RPMI7951 (cell line): ENCODE measurements around the gene SATB2. TPM values are rescaled to one million over a fixed set of nuclear protein-coding genes. Genes with fewer than 3 reads are reported as not detected.
A peak's percentile ranks its signal among the peaks of the same experiment; 100 is the strongest.

Experiments
- DNase-seq: peaks from one replicate; pipeline ENCODE4 v3.0.0-alpha.2; 2012; ENCODE audit warnings: low read depth
- total RNA-seq: library from RNA; depleted of rRNA; stranded (reverse); fragments of >200 nt; shearing (Covaris generic); gene quantifications from 2 replicates; pipeline ENCODE4 v1.2.3, GENCODE V29; 2014

The SATB2 gene
- total RNA-seq, 1 experiment from 2014 or later: 11.8 TPM

GRCh38 chr2:199452260-199452990 is 5.3 kb downstream of the SATB2 start:
- no peak for DNase-seq

- DNase-seq: no peak
These were observed 7.8 kb downstream of the SATB2 start for GRCh38 chr2:199449956-199450355.

GRCh38 chr2:199449455-199449854 is 8.3 kb downstream of the SATB2 start:
- DNase-seq: no peak

GRCh38 chr2:199446996-199447576 is 10.7 kb downstream of the SATB2 start:
- DNase-seq: no peak

DNA sequence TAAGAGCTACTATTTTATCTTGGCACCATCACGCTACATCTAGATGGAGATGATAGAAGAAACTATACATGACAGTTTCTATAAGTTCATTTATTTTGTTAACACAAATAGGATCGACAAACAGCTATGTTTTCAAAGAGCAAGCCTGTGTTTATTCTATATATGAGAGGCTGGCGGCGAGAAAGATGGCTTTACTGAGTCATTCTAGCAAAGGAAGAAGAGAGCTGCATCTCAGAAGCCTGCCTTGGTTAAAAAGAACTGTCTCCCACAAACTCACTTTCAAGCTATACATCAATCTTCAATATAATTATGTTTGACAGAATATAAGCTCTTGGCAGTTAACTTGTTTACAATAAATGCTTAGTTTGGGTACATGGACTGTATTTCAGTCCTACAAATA is 13.0 kb downstream of the SATB2 start:
- DNase-seq: no peak

- peak; percentile 53 for DNase-seq
These were observed 14.1 kb downstream of the SATB2 start for GRCh38 chr2:199443589-199444130.

DNA sequence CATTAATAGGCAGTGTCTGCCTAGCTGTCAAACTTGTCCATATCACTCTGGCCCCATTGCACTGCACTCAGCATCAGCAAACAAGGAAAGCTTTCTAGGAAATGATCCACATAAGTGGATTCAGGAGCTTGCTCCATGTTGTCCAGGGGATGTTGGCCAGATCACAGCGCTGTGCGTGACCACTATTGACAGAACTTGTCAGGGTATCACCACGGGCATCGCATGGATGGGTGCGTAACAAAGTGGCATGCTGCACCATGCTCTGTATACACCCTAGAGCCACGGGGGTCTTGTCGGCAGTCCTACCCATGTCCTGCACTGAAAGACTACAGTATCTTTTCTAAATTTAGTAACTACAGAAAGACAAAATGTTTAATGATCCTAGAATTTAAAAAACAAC is 15.6 kb downstream of the SATB2 start:
- no peak for DNase-seq

- peak; percentile 93 for DNase-seq
These were observed 16.0 kb downstream of the SATB2 start for GRCh38 chr2:199441759-199442158.

GRCh38 chr2:199440118-199440517 is 17.6 kb downstream of the SATB2 start:
- peak; percentile 44 for DNase-seq

DNA sequence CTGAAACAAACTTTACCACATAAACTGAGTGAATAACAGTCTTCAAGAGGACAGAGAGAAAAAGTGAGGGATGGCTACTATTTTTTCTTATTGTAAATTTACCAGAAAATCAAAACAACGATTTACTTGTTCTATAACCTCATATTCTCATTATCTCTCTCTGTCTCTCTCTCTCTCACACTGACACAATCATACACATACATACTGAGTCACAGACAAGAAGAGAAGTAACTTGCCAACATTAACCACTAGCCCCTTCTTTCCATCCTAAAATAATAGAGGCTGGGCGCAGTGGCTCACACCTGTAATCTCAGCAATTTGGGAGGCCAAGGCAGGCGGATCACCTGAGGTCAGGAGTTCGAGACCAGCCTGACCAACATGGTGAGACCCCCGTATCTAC is 18.2 kb downstream of the SATB2 start:
- DNase-seq: no peak

DNA sequence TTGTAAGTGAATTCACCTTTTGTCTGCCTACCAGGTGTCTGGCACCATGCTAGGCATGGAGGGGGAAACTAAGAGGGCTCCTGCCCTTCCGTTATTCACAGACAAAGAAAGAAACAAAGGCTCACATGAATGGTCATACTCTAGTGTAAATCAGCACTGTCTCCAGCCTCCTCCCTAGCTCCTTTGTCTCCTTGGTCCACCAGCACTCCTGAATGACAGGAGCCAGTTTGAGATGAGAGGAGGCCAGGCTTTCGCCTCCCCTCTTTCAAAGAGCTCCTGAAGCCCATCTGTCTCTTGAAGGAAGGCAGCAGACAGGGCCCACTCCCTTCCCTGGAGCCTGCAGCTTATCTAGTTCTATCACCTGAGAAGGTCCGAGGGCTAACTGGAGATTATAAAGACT is 18.7 kb downstream of the SATB2 start:
- no peak for DNase-seq

GRCh38 chr2:199434555-199434954 is 23.2 kb downstream of the SATB2 start:
- no peak for DNase-seq

DNA sequence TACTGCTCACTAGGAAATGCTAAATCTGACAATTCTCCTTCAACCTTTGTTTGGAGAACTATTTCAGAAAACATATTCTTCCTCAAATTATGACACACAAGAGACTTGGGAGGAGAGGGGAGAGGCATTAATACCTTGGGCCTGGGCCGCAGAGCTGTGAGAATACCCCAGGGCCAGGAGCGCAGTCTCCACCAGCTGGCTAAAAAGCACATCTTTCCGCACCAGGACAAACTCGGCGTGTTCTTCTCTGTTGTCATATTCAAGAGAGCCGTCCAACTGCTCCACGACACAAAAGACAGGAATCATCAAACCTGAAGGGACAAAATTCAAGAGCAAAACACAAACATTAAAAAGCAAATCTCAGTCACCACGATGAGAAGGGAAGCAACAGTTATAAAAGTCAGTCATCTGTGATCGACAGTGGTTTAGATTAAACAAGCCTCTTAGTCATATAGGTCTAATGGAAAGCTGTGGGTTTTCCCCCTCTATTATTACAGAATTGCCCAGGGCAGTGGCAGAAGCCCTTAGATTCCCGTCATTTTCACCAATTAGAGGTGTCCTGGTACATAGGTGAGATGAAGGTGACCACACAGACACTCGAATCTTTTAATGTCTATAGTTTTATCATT is 24.4 kb downstream of the SATB2 start:
- DNase-seq: peak; percentile 46

DNA sequence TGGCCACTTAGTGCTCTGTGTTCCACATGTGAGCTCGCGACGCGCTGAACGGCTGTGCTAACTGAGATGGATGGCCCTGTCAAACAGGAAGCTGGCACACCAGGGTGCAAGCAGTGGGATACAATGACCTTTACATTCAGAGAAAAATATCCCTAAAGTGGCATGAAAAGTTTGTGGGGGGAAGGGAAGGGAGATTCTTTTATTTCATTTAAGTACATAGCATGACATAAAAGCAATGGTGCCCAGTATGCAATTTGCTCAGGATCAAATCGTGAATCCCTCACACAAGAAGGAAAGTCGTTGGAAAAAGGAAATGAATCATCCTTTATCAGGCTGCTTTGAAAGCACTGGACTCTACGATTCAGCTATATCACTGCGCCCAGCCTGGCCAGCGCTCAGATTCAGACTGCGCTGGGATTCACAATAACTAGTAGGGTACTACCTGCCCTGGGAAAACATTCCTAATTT is 26.0 kb downstream of the SATB2 start:
- peak; percentile 84 for DNase-seq

GRCh38 chr2:199430214-199430613 is 27.5 kb downstream of the SATB2 start:
- no peak for DNase-seq

GRCh38 chr2:199428291-199428690 is 29.4 kb downstream of the SATB2 start:
- no peak for DNase-seq

DNA sequence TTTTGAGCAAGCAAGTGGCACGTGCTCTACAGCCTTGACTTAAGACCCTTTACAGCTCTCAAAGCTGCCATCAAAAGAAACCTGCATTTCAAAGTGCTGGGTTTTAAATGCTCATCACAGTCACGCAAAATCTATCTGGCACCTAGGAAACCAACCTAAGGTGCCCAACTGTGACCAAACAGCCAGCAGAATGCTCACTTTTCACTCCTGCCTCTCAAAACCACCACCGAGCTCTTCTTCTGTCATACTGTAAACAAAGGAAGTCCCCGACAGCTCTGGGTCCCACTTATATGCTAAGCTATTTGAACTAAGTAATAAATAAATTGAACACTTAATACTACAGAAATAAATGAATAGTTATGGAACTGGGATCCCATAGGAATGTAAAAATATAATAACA is 33.6 kb downstream of the SATB2 start:
- DNase-seq: no peak

GRCh38 chr2:199419428-199419827 is 38.3 kb downstream of the SATB2 start:
- DNase-seq: no peak

DNA sequence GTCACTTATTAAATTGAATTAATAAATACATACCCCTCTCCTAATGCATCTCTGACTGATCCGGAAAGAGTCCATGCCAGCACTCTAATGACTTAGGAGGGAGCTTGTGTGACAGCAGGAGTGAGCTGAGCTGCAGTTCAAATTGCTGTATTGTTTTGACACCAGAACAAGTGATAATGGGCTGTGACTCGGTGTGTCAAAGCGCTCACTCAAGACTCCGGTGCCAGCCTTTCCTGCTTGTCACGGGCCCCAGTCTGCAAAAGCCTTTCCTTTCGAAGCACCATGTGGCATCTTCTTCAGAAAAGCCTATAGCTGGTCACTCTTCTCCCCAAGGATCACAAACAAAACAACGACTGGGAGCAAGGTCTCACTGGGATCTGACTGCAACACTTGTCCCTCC is 43.3 kb downstream of the SATB2 start:
- DNase-seq: no peak

GRCh38 chr2:199414001-199414400 is 43.7 kb downstream of the SATB2 start:
- no peak for DNase-seq

DNA sequence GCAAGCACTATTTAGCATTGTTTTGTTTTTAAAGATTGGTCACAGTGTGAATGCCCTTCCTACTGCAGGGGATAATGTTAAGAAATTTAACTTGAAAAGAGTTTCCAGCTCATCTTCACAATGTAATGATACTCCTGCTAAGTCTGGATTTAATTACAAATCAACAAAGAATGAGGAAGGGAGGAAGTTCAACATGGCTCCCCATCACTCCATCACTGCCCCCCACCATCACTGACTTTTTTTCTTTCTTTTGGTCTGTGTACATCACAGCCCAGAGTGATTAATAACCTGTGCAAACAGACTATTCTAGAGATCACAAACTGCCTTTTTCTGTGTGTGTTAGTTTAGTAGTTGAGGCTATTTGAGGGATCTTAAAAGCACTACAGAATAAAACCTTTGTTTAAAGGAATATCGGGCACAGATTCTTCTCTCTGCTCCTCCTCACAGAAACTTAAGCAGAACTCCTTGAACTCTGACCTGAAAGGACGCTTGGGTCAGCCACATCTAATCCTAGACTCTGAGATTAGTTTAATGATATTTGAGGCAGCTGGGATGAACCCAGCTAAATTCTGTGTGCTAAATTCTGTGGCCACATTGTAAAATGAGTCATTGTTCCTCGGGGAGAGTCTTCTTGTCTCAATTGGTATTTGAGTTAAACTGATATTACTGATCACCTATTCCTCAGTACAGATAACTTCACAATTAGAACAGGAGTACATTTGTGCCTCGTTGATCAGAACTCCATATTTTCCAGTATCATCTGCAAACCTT is 47.8 kb downstream of the SATB2 start:
- DNase-seq: peak; percentile 55

GRCh38 chr2:199407421-199407820 is 50.3 kb downstream of the SATB2 start:
- no peak for DNase-seq
